HG03097 (cell line): ENCODE measurements around the gene EPS8.
"Not testable (repeated sequence)": the region's sequence is repeated elsewhere in the genome, so short reads cannot be mapped to it uniquely, and the experiment has no call there.

ENCODE experiments used
- ATAC-seq: cut with Tn5 transposase; IDR thresholded peaks from one replicate; pipeline ENCODE4 v1.9.1; 2021; ENCODE audit not compliant: unreplicated experiment, low FRiP score

EPS8 gene

GRCh38 chr12:15762162-15762561, 27.0 kb downstream of the EPS8 start:
- not testable (repeated sequence) for ATAC-seq

- ATAC-seq: no peak
Observed at GRCh38 chr12:15757553-15758255, 31.5 kb downstream of the EPS8 start.

DNA sequence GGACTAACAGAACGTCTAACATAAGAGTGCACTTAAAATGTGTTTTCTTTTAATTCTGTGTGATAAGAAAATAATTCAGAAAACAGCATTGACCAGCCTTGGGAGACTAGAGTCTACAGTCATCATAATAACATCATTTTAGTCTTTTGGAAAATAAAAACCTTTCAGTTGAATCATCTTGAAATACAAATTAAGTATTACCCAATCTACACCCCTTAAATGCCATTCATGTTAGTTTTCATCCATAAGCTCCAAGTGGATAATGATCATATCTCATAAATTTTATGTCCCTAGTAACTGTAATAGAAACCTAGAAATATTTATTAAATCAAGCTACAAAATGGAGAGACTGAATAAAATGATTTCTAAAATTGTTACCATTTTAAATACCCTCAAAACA, 32.4 kb downstream of the EPS8 start:
- no peak for ATAC-seq

GRCh38 chr12:15754233-15754632, 35.0 kb downstream of the EPS8 start:
- ATAC-seq: no peak

DNA sequence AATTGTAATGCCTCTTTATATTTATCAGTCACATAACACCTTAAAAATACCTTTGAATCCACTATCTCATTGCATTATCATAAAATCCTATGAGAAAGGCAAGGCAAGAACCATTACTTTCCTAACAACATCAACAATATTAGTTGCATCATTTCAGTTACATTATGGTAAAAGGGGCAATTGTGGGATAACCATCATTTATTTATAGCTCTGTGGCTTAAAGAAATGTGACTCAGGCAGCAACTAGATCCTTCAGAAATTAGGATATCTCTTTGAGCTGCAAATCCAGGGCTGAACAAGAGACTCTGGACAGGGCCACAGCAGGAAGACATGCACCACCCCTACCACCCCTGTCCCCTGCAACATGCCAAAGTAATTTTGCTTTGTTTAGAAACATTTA, 36.4 kb downstream of the EPS8 start:
- ATAC-seq: no peak

GRCh38 chr12:15751741-15752140, 37.4 kb downstream of the EPS8 start:
- no peak for ATAC-seq

DNA sequence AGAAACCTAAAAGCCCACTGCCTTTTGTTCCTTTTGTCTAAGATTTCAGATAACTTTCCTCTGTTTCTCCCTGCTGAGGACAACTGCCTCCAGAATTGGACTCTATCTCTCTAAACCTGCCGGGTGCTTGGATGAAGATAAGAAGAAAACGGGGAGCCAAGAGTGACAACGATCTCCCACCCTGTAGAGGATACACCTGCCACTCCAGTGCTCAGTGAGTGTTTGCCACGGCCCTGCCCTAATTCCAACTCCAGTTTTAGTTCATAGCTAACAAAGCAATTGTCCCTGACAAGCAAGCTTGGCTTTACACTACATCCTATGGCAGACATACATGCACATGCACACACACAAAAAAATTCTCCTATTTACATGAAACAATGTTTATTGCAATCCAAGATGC, 39.3 kb downstream of the EPS8 start:
- ATAC-seq: no peak

DNA sequence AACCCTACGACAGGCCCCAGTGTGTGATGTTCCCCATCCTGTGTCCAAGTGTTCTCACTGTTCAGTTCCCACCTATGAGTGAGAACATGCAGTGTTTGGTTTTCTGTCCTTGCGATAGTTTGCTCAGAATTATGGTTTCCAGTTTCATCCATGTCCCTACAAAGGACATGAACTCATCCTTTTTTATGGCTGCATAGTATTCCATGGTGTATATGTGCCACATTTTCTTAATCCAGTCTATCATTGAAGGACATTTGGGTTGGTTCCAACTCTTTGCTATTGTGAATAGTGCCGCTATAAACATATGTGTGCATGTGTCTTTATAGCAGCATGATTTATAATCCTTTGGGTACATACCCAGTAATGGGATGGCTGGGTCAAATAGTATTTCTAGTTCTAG, 47.3 kb downstream of the EPS8 start:
- not testable (repeated sequence) for ATAC-seq

- no peak for ATAC-seq
Observed at GRCh38 chr12:15741082-15741481, 48.1 kb downstream of the EPS8 start.

- not testable (repeated sequence) for ATAC-seq
Observed at GRCh38 chr12:15740389-15740788, 48.8 kb downstream of the EPS8 start.

DNA sequence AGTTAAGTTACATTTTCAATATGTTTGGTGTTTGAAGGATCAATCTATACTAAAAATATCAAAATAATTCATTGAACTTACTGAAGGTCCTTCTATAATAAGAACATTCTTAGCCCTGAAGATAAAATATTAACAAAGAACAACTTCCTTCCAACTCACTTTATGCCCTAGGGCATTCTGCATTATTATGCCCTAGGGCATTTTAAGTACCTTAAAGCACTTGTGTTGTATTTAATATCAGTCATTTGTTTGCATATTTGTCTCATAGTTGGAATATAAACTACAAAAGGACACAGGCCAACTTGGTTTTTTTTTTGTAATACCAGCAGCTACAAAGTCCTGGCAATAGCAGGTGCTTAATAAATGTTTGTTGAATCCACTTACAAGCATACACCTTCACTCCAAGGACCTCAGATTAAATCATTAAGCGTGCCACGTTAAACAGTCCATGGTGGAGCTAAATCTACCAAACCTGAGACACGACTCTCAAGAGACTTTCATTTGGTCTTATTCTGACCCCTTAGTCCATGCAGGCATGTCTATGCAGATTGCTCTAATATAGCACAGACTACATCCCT, 50.7 kb downstream of the EPS8 start:
- ATAC-seq: no peak

DNA sequence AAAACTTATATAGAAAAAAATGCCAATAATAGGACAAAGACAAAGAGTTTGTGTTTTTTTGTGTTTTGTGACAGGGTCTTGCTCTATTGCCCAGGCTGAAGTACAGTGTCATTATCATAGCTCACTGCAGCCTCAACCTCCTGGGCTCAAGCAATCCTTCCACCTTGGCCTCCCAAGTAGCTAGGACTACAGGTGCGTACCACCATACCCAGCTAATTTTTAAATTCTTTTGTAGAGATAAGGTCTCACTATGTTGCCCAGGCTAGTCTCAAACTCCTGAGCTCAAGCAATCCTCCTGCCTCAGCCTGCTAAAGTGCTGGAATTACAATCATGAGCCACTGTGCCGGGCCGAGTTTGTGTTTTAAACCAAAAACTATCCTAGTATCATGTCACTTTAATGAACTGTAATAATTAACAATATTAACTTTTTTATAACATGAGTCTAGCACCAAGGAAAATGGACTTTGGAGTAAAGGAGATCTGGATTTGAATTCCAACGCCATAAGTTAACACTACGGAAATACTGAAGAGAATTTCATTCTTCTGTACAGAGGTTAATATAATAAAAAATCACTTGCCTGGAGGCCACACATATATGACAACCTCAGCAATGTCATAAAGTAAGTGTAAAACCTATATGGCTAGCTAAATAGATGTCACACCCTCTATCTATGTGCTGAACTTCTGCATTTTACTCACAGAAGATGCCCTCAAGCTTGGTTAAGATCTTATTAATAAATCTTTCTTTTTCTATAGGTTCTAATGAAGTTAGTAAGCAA, 53.2 kb downstream of the EPS8 start:
- ATAC-seq: no peak

DNA sequence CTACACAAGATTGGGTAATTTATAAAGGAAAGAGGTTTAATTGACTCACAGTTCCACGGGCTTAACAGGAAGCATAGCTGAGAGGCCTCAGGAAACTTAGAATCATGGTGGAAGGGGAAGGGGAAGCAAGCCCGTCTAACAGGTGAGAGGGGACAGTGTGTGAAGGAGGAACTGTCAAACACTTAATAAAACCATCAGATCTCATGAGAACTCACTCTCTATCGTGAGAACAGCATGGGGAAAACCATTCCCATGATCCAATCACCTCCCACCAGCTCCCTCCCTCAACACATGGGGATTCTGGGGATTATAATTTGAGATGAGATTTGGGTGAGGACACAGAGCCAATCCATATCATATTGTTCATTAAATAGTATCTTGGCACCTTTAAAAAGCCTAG, 56.1 kb downstream of the EPS8 start:
- no peak for ATAC-seq

GRCh38 chr12:15732341-15733061, 56.7 kb downstream of the EPS8 start:
- ATAC-seq: peak; percentile 55

DNA sequence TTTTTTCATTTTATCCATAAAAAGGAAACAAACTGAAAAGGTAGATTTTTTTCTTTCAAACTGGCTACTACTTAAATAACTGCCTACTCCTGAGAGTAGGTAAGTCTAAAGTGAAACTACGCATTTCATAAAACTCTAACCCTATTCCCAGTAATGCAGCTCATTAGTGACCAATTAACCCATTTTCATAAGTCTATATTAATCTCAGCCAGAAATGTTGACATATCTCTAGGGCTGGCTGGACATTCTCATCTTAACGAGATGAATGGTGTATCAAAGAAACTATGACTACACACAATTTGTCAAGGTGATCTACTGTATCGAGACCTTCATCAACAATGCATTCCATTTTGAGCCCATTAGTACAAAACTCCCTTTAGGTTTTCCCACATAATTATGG, 57.2 kb downstream of the EPS8 start:
- no peak for ATAC-seq

- ATAC-seq: no peak
Observed at GRCh38 chr12:15729097-15729496, 60.1 kb downstream of the EPS8 start.

GRCh38 chr12:15728118-15728598, 61.0 kb downstream of the EPS8 start:
- ATAC-seq: no peak

DNA sequence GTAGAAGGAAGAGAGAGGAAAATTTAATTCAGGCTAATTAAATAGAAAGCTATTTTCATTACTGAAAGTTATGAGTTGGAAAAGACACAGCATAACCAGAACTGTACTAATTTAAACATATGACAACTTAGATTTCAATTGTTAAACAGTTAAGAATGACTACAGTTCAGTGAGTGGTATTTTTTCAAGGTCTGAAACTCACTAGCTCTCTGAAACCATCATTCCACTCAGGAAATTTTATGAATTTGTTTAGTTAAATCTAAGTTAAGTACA, 62.4 kb downstream of the EPS8 start:
- ATAC-seq: no peak

GRCh38 chr12:15726027-15726877, 62.9 kb downstream of the EPS8 start:
- no peak for ATAC-seq

DNA sequence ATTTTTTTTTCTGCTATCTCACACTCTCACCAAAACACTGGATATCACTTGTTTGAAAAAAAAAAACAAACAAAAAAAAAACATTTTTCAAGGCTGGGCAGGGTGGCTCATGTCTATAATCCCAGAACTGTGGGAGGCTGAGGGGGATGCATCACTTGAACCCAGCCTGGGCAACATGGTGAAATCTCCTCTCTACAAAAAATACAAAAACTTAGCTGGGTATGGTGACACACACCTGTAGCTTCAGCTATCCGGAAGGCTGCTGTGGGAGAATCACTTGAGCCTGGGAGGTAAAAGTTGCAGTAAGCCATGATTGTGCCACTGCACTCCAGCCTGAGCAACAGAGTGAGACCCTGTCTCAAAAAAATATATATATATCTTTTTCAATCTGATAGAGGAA, 66.2 kb downstream of the EPS8 start:
- ATAC-seq: no peak
